SK-N-SH (cell line): ENCODE data around the gene PCDHGA9. TPM values are rescaled to one million over a fixed set of nuclear protein-coding genes. Genes with fewer than 3 reads are reported as not detected.

Experiments
- CTCF ChIA-PET: fragments of 300-600, 350-600 bp; formaldehyde crosslinking; extraction: SDS; loops from one replicate; lab custom pipeline; 2021; lab: Yijun Ruan, JAX
- POLR2A ChIA-PET: fragments of 350-600 bp; sonication (Branson Sonifier 250); formaldehyde crosslinking; extraction: SDS; loops from one replicate; lab custom pipeline; 2020; ENCODE audit warnings: antibody characterized with exemption, inconsistent platforms; lab: Yijun Ruan, JAX
- DNase-seq: peaks from one replicate; pipeline ENCODE4 v3.0.0; 2012
- H2AFZ ChIP-seq: fragments of 200-600 bp; sonication (generic); 2 replicates; pipeline ENCODE4 v1.8.1; 2016; ENCODE audit warnings: antibody characterized with exemption, mild to moderate bottlenecking, low read depth
- H3F3A ChIP-seq: fragments of 200-600 bp; sonication (generic); replicated peaks from 2 replicates; pipeline ENCODE3; 2016; ENCODE audit warnings: antibody characterized with exemption, mild to moderate bottlenecking; ENCODE audit not compliant: insufficient read depth
- H3K27ac ChIP-seq, 2 experiments: fragments of 200-500 bp in 1 of 2; fragments of 200-600 bp in 1 of 2; sonication (Bioruptor generic) in 1 of 2; sonication (generic), shearing (Covaris generic) in 1 of 2; 2 replicates each; pipeline versions ENCODE4 v1.5.1 to v1.6.1; 2014 to 2016; ENCODE audit warnings: low read depth in 2 of 2, inconsistent platforms in 1 of 2, low read length in 1 of 2, mild to moderate bottlenecking in 1 of 2, mixed read lengths in 1 of 2
- H3K27me3 ChIP-seq: fragments of 200-600 bp; sonication (generic), shearing (Covaris generic); 2 replicates; pipeline ENCODE4 v1.6.1; 2016; ENCODE audit warnings: mixed run types; ENCODE audit not compliant: insufficient read depth
- H3K36me3 ChIP-seq, 2 experiments: fragments of 200-500 bp in 1 of 2; fragments of 200-600 bp in 1 of 2; sonication (Bioruptor generic) in 1 of 2; sonication (generic) in 1 of 2; replicated peaks in 1 of 2; 2 replicates each; pipeline versions ENCODE3 to v1.5.1; 2014 to 2016; ENCODE audit warnings: low read length in 1 of 2, mild to moderate bottlenecking in 1 of 2; ENCODE audit not compliant: insufficient read depth in 2 of 2, control insufficient read depth in 1 of 2
- H3K4me1 ChIP-seq, 2 experiments: fragments of 200-500 bp in 1 of 2; fragments of 200-600 bp in 1 of 2; sonication (Bioruptor generic) in 1 of 2; sonication (generic), shearing (Covaris generic) in 1 of 2; 2 replicates each; pipeline versions ENCODE4 v1.5.1 to v1.6.1; 2014 to 2016; ENCODE audit warnings: low read depth in 1 of 2, low read length in 1 of 2, mixed run types in 1 of 2; ENCODE audit not compliant: insufficient read depth in 2 of 2, control insufficient read depth in 1 of 2
- H3K4me2 ChIP-seq: fragments of 200-600 bp; sonication (generic), shearing (Covaris generic); 2 replicates; pipeline ENCODE4 v1.6.1; 2017; ENCODE audit warnings: mixed run types
- H3K4me3 ChIP-seq, 2 experiments: fragments of 200-500 bp in 1 of 2; fragments of 200-600 bp in 1 of 2; sonication (Bioruptor generic) in 1 of 2; sonication (generic), shearing (Covaris generic) in 1 of 2; 2 replicates each; pipeline versions ENCODE4 v1.5.1 to v1.8.1; 2014 to 2016; ENCODE audit warnings: low read depth in 2 of 2, inconsistent platforms in 1 of 2, low read length in 1 of 2, mild to moderate bottlenecking in 1 of 2, mixed read lengths in 1 of 2, moderate library complexity in 1 of 2
- H3K79me2 ChIP-seq: fragments of 200-600 bp; sonication (generic); 2 replicates; pipeline ENCODE4 v1.8.1; 2017; ENCODE audit warnings: mild to moderate bottlenecking; ENCODE audit not compliant: insufficient read depth
- H3K9ac ChIP-seq: fragments of 200-600 bp; sonication (generic); 2 replicates; pipeline ENCODE4 v1.6.1; 2017; ENCODE audit warnings: mixed run types
- H3K9me2 ChIP-seq: fragments of 200-600 bp; sonication (generic); 2 replicates; pipeline ENCODE4 v1.6.1; 2017; ENCODE audit warnings: mixed run types
- H3K9me3 ChIP-seq: fragments of 200-600 bp; sonication (generic); 2 replicates; pipeline ENCODE4 v1.6.1; 2017; ENCODE audit warnings: mixed run types, mild to moderate bottlenecking, moderate library complexity
- H4K20me1 ChIP-seq: fragments of 200-600 bp; sonication (generic); 2 replicates; pipeline ENCODE4 v1.6.1; 2017; ENCODE audit warnings: mild to moderate bottlenecking, mixed run types; ENCODE audit not compliant: insufficient read depth
- CHD2 ChIP-seq: fragments of 150-350 bp; IDR thresholded peaks from 2 replicates; pipeline ENCODE4 v1.6.1; 2018; ENCODE audit warnings: low read length; ENCODE audit not compliant: partially characterized antibody
- EP300 ChIP-seq, 2 experiments: IDR thresholded peaks; 2 replicates each; pipeline versions ENCODE4 v1.4.0 to v1.6.1; 2012; ENCODE audit warnings: borderline replicate concordance in 1 of 2, low read depth in 1 of 2, low read length in 1 of 2
- FOXJ3 ChIP-seq: sonication (generic); formaldehyde crosslinking; IDR thresholded peaks from 2 replicates; pipeline ENCODE4 v1.5.1; 2020; ENCODE audit warnings: mild to moderate bottlenecking, missing genetic modification reagents
- GABPA ChIP-seq: IDR thresholded peaks from 2 replicates; pipeline ENCODE4 v1.4.0; 2012; ENCODE audit warnings: low read depth, mild to moderate bottlenecking
- GATA2 ChIP-seq: sonication (generic); formaldehyde crosslinking; IDR thresholded peaks from 2 replicates; pipeline ENCODE4 v1.5.0; 2020; ENCODE audit warnings: mild to moderate bottlenecking, missing genetic modification reagents
- NRF1 ChIP-seq: IDR thresholded peaks from 2 replicates; pipeline ENCODE4 v1.6.1; 2012; ENCODE audit warnings: low read depth, mild to moderate bottlenecking, low read length
- RFX5 ChIP-seq: IDR thresholded peaks from 2 replicates; pipeline ENCODE4 v1.6.1; 2012; ENCODE audit warnings: mild to moderate bottlenecking, improper control_type of control experiment, low read length
- SIN3A ChIP-seq: IDR thresholded peaks from 2 replicates; pipeline ENCODE4 v1.6.1; 2012; ENCODE audit warnings: low read depth, mild to moderate bottlenecking, low read length, moderate library complexity, borderline replicate concordance
- SMC3 ChIP-seq: IDR thresholded peaks from 2 replicates; pipeline ENCODE4 v1.6.1; 2012; ENCODE audit warnings: low read depth, low read length, improper control_type of control experiment
- TAF1 ChIP-seq: IDR thresholded peaks from 2 replicates; pipeline ENCODE4 v1.6.1; 2012; ENCODE audit warnings: low read depth, mild to moderate bottlenecking, low read length, moderate library complexity, borderline replicate concordance
- TEAD4 ChIP-seq: IDR thresholded peaks from 2 replicates; pipeline ENCODE4 v1.4.0; 2012; ENCODE audit warnings: mild to moderate bottlenecking, borderline replicate concordance; ENCODE audit not compliant: insufficient read depth
- WGBS: methylation state at CpG from one replicate; pipeline ENCODE4 v1.1.6; 2017; ENCODE audit warnings: low lambda C conversion rate; 5-methylcytosine and 5-hydroxymethylcytosine counted together
- polyA plus RNA-seq, 3 experiments: library from polyadenylated mRNA; depleted of rRNA; stranded (reverse); fragments of >200 nt; gene quantifications; 2 replicates each; pipeline ENCODE4 v1.2.3, GENCODE V29; 2012
- TF ChIP-seq, protein P1 (sequence below): IDR thresholded peaks from 2 replicates; pipeline ENCODE4 v1.4.0; 2012; ENCODE audit warnings: low read depth
- TF ChIP-seq, protein P2 (sequence below): IDR thresholded peaks from 2 replicates; pipeline ENCODE4 v1.6.1; 2012; ENCODE audit warnings: mild to moderate bottlenecking, low read depth, low read length, moderate library complexity
- TF ChIP-seq, protein P3 (sequence below): fragments of 150-350 bp; IDR thresholded peaks from 2 replicates; pipeline ENCODE4 v1.6.1; 2017; ENCODE audit warnings: antibody characterized with exemption, low read length, low read depth, borderline replicate concordance

Gene PCDHGA9
- polyA plus RNA-seq, 1 of the 3 experiments (the other 2 are of a cell fraction) = 0.16 TPM

DNA sequence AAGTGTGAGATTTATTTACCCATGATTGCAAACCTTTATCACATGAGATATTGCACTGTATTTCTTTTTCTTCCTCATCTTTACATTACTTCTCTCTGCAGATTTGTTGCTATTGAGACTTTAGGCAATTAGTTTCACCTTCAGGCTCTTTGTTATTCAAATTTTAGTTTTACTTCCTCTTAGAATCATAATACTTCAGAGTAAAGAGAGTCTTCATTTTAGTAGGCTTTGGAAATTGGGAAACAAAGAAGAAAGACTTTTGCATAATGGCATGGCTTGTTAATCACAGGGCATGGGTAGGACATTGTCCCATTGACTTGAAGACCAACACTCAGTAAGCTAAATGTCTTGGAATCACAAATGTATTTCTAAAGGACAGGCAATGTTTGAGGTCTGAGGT lies 39.9 kb upstream of the PCDHGA9 start:
- ChIA-PET CTCF (no interaction called here), POLR2A (no interaction called here)
- Histone ChIP-seq H3K9me3 (no peaks in the 10 kb centered on the region; the same call in 1 of the 2 replicates), H3K4me2 (no peak overlapping the region), H2AFZ (no peak overlapping the region), H3K4me3 (no peak overlapping the region), H3K79me2 (no peaks in the 10 kb centered on the region), H4K20me1 (no peaks in the 10 kb centered on the region), H3K36me3 (peaks cover 0 to 6% of the 10 kb centered on the region in 2 experiments), H3K9ac (no peak overlapping the region), H3F3A (no peaks in the 10 kb centered on the region), H3K9me2 (no peaks in the 10 kb centered on the region), H3K27ac (no peak overlapping the region), H3K4me1 (no peaks in the 10 kb centered on the region), H3K27me3 (no peaks in the 10 kb centered on the region)
- TF ChIP-seq, protein P1, sequence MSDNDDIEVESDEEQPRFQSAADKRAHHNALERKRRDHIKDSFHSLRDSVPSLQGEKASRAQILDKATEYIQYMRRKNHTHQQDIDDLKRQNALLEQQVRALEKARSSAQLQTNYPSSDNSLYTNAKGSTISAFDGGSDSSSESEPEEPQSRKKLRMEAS = no peak
- TF ChIP-seq CHD2 (no peak), GABPA (no peak), RFX5 (no peak)
- no peak for DNase-seq

DNA sequence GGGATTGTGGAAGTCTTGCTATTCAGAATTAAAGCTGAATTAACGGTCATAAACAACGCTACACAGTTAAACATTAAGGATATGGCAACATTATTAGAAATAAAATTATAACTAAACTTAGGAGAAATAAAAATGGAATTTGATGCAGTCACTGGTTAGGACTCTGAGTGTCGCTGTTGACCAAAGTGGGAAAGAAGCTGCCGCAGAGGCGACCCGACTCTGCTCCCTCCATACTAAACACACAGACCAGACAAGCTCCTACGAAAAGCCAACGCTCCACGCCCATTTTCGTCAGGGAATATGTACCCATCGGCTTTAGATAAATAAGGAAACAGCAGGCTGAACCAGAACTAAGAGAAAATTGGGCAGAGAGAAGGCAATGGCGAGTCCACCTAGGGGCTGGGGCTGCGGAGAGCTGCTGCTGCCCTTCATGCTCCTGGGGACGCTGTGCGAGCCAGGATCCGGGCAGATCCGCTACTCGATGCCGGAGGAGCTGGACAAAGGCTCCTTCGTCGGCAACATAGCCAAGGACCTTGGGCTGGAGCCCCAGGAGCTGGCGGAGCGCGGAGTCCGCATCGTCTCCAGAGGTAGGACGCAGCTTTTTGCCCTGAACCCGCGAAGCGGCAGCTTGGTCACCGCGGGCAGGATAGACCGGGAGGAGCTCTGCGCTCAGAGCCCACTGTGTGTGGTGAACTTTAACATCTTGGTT lies 38.5 kb upstream of the PCDHGA9 start, which contains the start of gene PCDHGA5:
Gene PCDHGA5, plus strand, starts transcription at position 211 of the 709 bp plus-strand sequence. Its CDS starts 169 bp downstream, at position 380.
- H3K27ac ChIP-seq = no peak within 1 kb of the TSS
- POLR2A ChIA-PET = no interaction called here
- no peak within 1 kb of the TSS for H3K4me3 ChIP-seq
- H3K27me3 ChIP-seq = no peaks in the 10 kb centered on the region
- 62% methylated on average over 34 of the region's 34 CpGs for WGBS
- CTCF ChIA-PET = interaction anchor here (0.9 to 1.4 kb wide), 3 partner anchors 14 to 194 kb away, joined by 3 to 7 read pairs (median 3); partner anchors contain the start of gene PCDHGB1
- H3K4me2 ChIP-seq = no peak within 1 kb of the TSS
- H2AFZ ChIP-seq = no peak within 1 kb of the TSS
- no peaks in the 10 kb centered on the region for H4K20me1 ChIP-seq
- no peak within 1 kb of the TSS for H3K9ac ChIP-seq
- no peaks in the 10 kb centered on the region for H3K4me1 ChIP-seq
- peaks cover 7% of the 10 kb centered on the region; the same call in 1 of the 2 replicates for H3K9me3 ChIP-seq
- H3F3A ChIP-seq = no peaks in the 10 kb centered on the region
- H3K36me3 ChIP-seq = peaks cover 0 to 7% of the 10 kb centered on the region in 2 experiments
- DNase-seq = no peak
- no peak for TF ChIP-seq SIN3A
- TF ChIP-seq TAF1 = no peak
- no peak for TF ChIP-seq SMC3
- TF ChIP-seq NRF1 = no peak
- no peak for TF ChIP-seq GABPA
- H3K79me2 ChIP-seq = no peaks in the 10 kb centered on the region
- no peaks in the 10 kb centered on the region for H3K9me2 ChIP-seq

DNA sequence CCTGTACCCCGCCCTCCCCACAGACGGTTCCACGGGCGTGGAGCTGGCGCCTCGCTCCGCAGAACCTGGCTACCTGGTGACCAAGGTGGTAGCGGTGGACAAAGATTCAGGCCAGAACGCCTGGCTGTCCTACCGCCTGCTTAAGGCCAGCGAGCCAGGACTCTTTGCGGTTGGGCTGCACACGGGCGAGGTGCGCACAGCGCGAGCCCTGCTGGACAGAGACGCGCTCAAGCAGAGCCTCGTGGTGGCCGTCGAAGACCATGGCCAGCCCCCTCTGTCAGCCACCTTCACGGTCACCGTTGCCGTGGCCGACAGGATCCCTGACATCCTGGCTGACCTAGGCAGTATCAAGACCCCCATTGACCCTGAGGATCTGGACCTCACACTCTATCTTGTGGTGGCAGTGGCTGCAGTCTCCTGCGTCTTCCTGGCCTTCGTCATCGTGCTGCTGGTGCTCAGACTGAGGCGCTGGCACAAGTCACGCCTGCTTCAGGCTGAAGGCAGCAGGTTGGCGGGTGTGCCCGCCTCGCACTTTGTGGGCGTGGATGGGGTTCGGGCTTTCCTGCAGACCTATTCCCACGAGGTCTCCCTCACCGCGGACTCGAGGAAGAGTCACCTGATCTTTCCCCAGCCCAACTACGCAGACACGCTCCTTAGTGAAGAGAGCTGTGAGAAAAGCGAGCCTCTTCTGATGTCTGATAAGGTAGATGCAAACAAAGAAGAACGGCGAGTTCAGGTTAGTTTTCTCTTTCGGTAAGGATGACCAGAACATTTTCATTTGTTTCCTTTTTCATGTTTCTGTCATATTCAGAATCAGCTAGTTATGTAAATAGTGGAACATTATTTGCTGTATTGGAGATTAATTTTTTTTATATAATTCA lies 36.3 kb upstream of the PCDHGA9 start:
- Histone ChIP-seq H3K4me2 (no peak overlapping the region), H3K4me3 (peak overlapping the region in 1 of 2 experiments; percentile 12; a peak in 1 of 4 replicates), H3K9ac (no peak overlapping the region), H3K79me2 (no peaks in the 10 kb centered on the region), H3K27ac (no peak overlapping the region), H3K9me2 (no peaks in the 10 kb centered on the region), H2AFZ (no peak overlapping the region), H4K20me1 (no peaks in the 10 kb centered on the region), H3F3A (no peaks in the 10 kb centered on the region), H3K4me1 (no peaks in the 10 kb centered on the region), H3K36me3 (peaks cover 0 to 12% of the 10 kb centered on the region in 2 experiments), H3K27me3 (no peaks in the 10 kb centered on the region), H3K9me3 (peaks cover 7% of the 10 kb centered on the region; the same call in 1 of the 2 replicates)
- CTCF ChIA-PET = interaction anchor here (0.8 kb wide), 1 partner anchor 197 kb away, joined by 3 read pairs; no protein-coding TSS in a partner anchor
- DNase-seq = no peak
- POLR2A ChIA-PET = no interaction called here
- 77% methylated on average over 44 of the region's 46 CpGs for WGBS
- TF ChIP-seq FOXJ3 (CRISPR knock-in tag) (no peak), RFX5 (no peak), EP300 (IDR thresholded peaks at IDR 0.05; ENCODE audit: borderline replicate concordance in 1 of 2, low read depth in 1 of 2, low read length in 1 of 2) (no peak), GATA2 (CRISPR knock-in tag) (no peak), TEAD4 (no peak)
- TF ChIP-seq, protein P2, sequence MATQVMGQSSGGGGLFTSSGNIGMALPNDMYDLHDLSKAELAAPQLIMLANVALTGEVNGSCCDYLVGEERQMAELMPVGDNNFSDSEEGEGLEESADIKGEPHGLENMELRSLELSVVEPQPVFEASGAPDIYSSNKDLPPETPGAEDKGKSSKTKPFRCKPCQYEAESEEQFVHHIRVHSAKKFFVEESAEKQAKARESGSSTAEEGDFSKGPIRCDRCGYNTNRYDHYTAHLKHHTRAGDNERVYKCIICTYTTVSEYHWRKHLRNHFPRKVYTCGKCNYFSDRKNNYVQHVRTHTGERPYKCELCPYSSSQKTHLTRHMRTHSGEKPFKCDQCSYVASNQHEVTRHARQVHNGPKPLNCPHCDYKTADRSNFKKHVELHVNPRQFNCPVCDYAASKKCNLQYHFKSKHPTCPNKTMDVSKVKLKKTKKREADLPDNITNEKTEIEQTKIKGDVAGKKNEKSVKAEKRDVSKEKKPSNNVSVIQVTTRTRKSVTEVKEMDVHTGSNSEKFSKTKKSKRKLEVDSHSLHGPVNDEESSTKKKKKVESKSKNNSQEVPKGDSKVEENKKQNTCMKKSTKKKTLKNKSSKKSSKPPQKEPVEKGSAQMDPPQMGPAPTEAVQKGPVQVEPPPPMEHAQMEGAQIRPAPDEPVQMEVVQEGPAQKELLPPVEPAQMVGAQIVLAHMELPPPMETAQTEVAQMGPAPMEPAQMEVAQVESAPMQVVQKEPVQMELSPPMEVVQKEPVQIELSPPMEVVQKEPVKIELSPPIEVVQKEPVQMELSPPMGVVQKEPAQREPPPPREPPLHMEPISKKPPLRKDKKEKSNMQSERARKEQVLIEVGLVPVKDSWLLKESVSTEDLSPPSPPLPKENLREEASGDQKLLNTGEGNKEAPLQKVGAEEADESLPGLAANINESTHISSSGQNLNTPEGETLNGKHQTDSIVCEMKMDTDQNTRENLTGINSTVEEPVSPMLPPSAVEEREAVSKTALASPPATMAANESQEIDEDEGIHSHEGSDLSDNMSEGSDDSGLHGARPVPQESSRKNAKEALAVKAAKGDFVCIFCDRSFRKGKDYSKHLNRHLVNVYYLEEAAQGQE = no peak
- TF ChIP-seq, protein P3, sequence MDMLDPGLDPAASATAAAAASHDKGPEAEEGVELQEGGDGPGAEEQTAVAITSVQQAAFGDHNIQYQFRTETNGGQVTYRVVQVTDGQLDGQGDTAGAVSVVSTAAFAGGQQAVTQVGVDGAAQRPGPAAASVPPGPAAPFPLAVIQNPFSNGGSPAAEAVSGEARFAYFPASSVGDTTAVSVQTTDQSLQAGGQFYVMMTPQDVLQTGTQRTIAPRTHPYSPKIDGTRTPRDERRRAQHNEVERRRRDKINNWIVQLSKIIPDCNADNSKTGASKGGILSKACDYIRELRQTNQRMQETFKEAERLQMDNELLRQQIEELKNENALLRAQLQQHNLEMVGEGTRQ = no peak
